H1 (cell line): ENCODE data around the gene GNGT2. TPM values are rescaled to one million over a fixed set of nuclear protein-coding genes. Genes with fewer than 3 reads are reported as not detected.

Experiments used
- CTCF ChIA-PET: fragments of 300-600 bp; sonication (Branson Sonifier 250); formaldehyde crosslinking; loops from one replicate; lab custom pipeline; 2021; ENCODE audit not compliant: partially characterized antibody; lab: Charles Lee
- POLR2A ChIA-PET: fragments of 300-600 bp; sonication (Branson Sonifier 250); formaldehyde crosslinking; loops from one replicate; lab custom pipeline; 2021; ENCODE audit warnings: inconsistent platforms; ENCODE audit not compliant: partially characterized antibody; lab: Charles Lee
- DNase-seq, 2 experiments: peaks; one replicate each; pipeline versions ENCODE4 v3.0.0 to v3.0.0-alpha.2; 2010 to 2022; ENCODE audit warnings: low spot score in 2 of 2, low read depth in 1 of 2, mixed read lengths in 1 of 2
- FAIRE-seq: peaks from 2 replicates; lab custom pipeline; 2011; peaks lifted over from hg19 to GRCh38; lab: Jason Lieb, UNC
- H2AFZ ChIP-seq: 2 replicates; pipeline ENCODE4 v1.8.1; 2012; ENCODE audit warnings: low read length, inconsistent platforms
- H2AK5ac ChIP-seq: 2 replicates; pipeline ENCODE4 v1.6.1; 2013; ENCODE audit warnings: low read depth, low read length
- H2BK120ac ChIP-seq: replicated peaks from 2 replicates; pipeline ENCODE3; 2013; ENCODE audit warnings: low read depth, low read length, inconsistent platforms
- H2BK12ac ChIP-seq: 2 replicates; pipeline ENCODE4 v1.6.1; 2013; ENCODE audit warnings: low read depth, low read length
- H2BK15ac ChIP-seq: 2 replicates; pipeline ENCODE4 v1.6.1; 2013; ENCODE audit warnings: low read length
- H2BK20ac ChIP-seq: 2 replicates; pipeline ENCODE4 v1.6.1; 2013; ENCODE audit warnings: low read length
- H2BK5ac ChIP-seq: 2 replicates; pipeline ENCODE4 v1.6.1; 2013; ENCODE audit warnings: low read depth, low read length
- H3K14ac ChIP-seq: 2 replicates; pipeline ENCODE4 v1.6.1; 2013; ENCODE audit warnings: inconsistent platforms; ENCODE audit not compliant: insufficient read length
- H3K18ac ChIP-seq: 2 replicates; pipeline ENCODE4 v1.6.1; 2013; ENCODE audit warnings: low read length; ENCODE audit errors: extremely low read depth
- H3K23ac ChIP-seq: 2 replicates; pipeline ENCODE4 v1.6.1; 2013; ENCODE audit warnings: inconsistent platforms; ENCODE audit not compliant: insufficient read length
- H3K23me2 ChIP-seq: 2 replicates; pipeline ENCODE4 v1.6.1; 2013; ENCODE audit warnings: low read depth, low read length
- H3K27ac ChIP-seq: 2 replicates; pipeline ENCODE4 v1.6.1; 2011; ENCODE audit warnings: low read depth, low read length, inconsistent platforms
- H3K27me3 ChIP-seq, 4 experiments: replicated peaks in 1 of 4; 1 replicate in 1 of 4; 2 replicates in 3 of 4; pipeline versions ENCODE4 v1.6.1 to v1.8.1; 2011 to 2013; ENCODE audit warnings: low read length in 3 of 4, mild to moderate bottlenecking in 3 of 4, inconsistent platforms in 2 of 4, mixed read lengths in 2 of 4, moderate library complexity in 1 of 4; ENCODE audit not compliant: control insufficient read depth in 3 of 4, insufficient read depth in 3 of 4; ENCODE audit errors: extremely low read depth in 1 of 4
- H3K36me3 ChIP-seq, 4 experiments: 2 replicates each; pipeline versions ENCODE4 v1.6.1 to v1.8.1; 2011 to 2013; ENCODE audit warnings: mild to moderate bottlenecking in 4 of 4, low read length in 3 of 4, moderate library complexity in 2 of 4, control low read depth in 1 of 4, inconsistent platforms in 1 of 4; ENCODE audit not compliant: insufficient read depth in 4 of 4, control insufficient read depth in 2 of 4
- H3K4ac ChIP-seq: replicated peaks from 2 replicates; pipeline ENCODE3; 2013; ENCODE audit warnings: low read length, low read depth, mixed read lengths, inconsistent platforms; ENCODE audit not compliant: insufficient read length
- H3K4me1 ChIP-seq, 4 experiments: replicated peaks in 1 of 4; 1 replicate in 1 of 4; 2 replicates in 3 of 4; pipeline versions ENCODE4 v1.6.1 to v1.8.1; 2011 to 2013; ENCODE audit warnings: low read length in 3 of 4, inconsistent platforms in 2 of 4, mixed read lengths in 1 of 4; ENCODE audit not compliant: insufficient read depth in 4 of 4, control insufficient read depth in 3 of 4
- H3K4me2 ChIP-seq, 2 experiments: 2 replicates each; pipeline versions ENCODE4 v1.6.1 to v1.8.1; 2011 to 2013; ENCODE audit warnings: low read depth in 2 of 2, low read length in 2 of 2, control low read depth in 1 of 2, inconsistent platforms in 1 of 2, mild to moderate bottlenecking in 1 of 2; ENCODE audit not compliant: insufficient read depth in 1 of 2
- H3K4me3 ChIP-seq, 4 experiments: fragments of 200-600, 300-600 bp in 1 of 4; sonication (generic), shearing (Covaris generic), sonication (Bioruptor Twin) in 1 of 4; 2 replicates each; pipeline versions ENCODE4 v1.5.1 to v1.8.1; 2011 to 2016; ENCODE audit warnings: low read length in 4 of 4, low read depth in 3 of 4, control low read depth in 2 of 4, inconsistent platforms in 2 of 4, mild to moderate bottlenecking in 2 of 4, mixed read lengths in 1 of 4, moderate library complexity in 1 of 4; ENCODE audit not compliant: insufficient read depth in 2 of 4; ENCODE audit errors: extremely low read depth in 1 of 4
- H3K56ac ChIP-seq: replicated peaks from 2 replicates; pipeline ENCODE3; 2013; ENCODE audit warnings: low read depth, mild to moderate bottlenecking, mixed read lengths, low read length, inconsistent platforms; ENCODE audit not compliant: insufficient read length
- H3K79me1 ChIP-seq: 2 replicates; pipeline ENCODE4 v1.6.1; 2013; ENCODE audit warnings: low read depth, low read length, control low read depth
- H3K79me2 ChIP-seq, 2 experiments: 2 replicates each; pipeline versions ENCODE4 v1.6.1 to v1.8.1; 2012 to 2013; ENCODE audit warnings: low read length in 2 of 2, mild to moderate bottlenecking in 2 of 2, inconsistent platforms in 1 of 2; ENCODE audit not compliant: insufficient read depth in 2 of 2, control insufficient read depth in 1 of 2
- H3K9ac ChIP-seq, 4 experiments: replicated peaks in 1 of 4; 1 replicate in 1 of 4; 2 replicates in 3 of 4; pipeline versions ENCODE4 v1.6.1 to v1.8.1; 2011 to 2013; ENCODE audit warnings: low read depth in 3 of 4, low read length in 3 of 4, control low read depth in 2 of 4, mild to moderate bottlenecking in 2 of 4, moderate library complexity in 2 of 4, inconsistent platforms in 1 of 4; ENCODE audit errors: extremely low read depth in 1 of 4
- H3K9me3 ChIP-seq, 2 experiments: 2 replicates each; pipeline versions ENCODE4 v1.6.1 to v1.8.1; 2012 to 2013; ENCODE audit warnings: mild to moderate bottlenecking in 2 of 2, moderate library complexity in 2 of 2, control low read depth in 1 of 2, inconsistent platforms in 1 of 2, low read depth in 1 of 2, low read length in 1 of 2, mixed read lengths in 1 of 2; ENCODE audit not compliant: insufficient read depth in 2 of 2
- H4K20me1 ChIP-seq, 2 experiments: replicated peaks in 1 of 2; 2 replicates each; pipeline versions ENCODE3 to v1.8.1; 2011 to 2013; ENCODE audit warnings: inconsistent platforms in 2 of 2, low read length in 2 of 2, mild to moderate bottlenecking in 1 of 2; ENCODE audit not compliant: insufficient read depth in 2 of 2, control insufficient read depth in 1 of 2
- H4K5ac ChIP-seq: 2 replicates; pipeline ENCODE4 v1.6.1; 2013; ENCODE audit warnings: low read length, low read depth, mixed read lengths, inconsistent platforms; ENCODE audit not compliant: insufficient read length
- H4K8ac ChIP-seq: 2 replicates; pipeline ENCODE4 v1.8.0; 2013; ENCODE audit warnings: mild to moderate bottlenecking, moderate library complexity, low read length, inconsistent platforms; ENCODE audit not compliant: insufficient read depth; ENCODE audit errors: extremely low read depth
- H4K91ac ChIP-seq: replicated peaks from 2 replicates; pipeline ENCODE3; 2013; ENCODE audit warnings: low read length, mixed read lengths, inconsistent platforms; ENCODE audit not compliant: insufficient read length
- HDAC2 ChIP-seq, 2 experiments: fragments of 300-600 bp in 1 of 2; sonication (generic) in 1 of 2; IDR thresholded peaks; 2 replicates each; pipeline ENCODE4 v1.6.1; 2011 to 2012; ENCODE audit warnings: low read depth in 2 of 2, low read length in 2 of 2, mild to moderate bottlenecking in 2 of 2, moderate library complexity in 2 of 2, borderline replicate concordance in 1 of 2, inconsistent platforms in 1 of 2
- WGBS, 2 experiments: shearing (Covaris generic) in 1 of 2; methylation state at CpG; one replicate each; pipeline versions ENCODE4 v1.1.6 to v1.1.7; 2013 to 2015; ENCODE audit warnings: low lambda C conversion rate in 2 of 2, mixed read lengths in 2 of 2, inconsistent platforms in 1 of 2, low coverage in 1 of 2, missing lambda C conversion rate in 1 of 2; ENCODE audit not compliant: insufficient replicate concordance in 2 of 2, insufficient coverage in 1 of 2, insufficient read length in 1 of 2; ENCODE audit errors: extremely low coverage in 1 of 2, missing lambda C conversion rate in 1 of 2; 5-methylcytosine and 5-hydroxymethylcytosine counted together
- polyA plus RNA-seq, 7 experiments: library from polyadenylated mRNA; depleted of rRNA in 3 of 7; stranded (reverse) in 5 of 7; unstranded in 2 of 7; fragments of >200 nt in 5 of 7; fragments of 200-250 nt in 2 of 7; gene quantifications; 1 replicate in 5 of 7; 2 replicates in 1 of 7; 4 replicates in 1 of 7; pipeline versions ENCODE4 v1.2.1 to v1.2.3, GENCODE V29; 2011 to 2013; ENCODE audit warnings: missing spikeins in 2 of 7, mixed read lengths in 2 of 7
- total RNA-seq: library from RNA; stranded (reverse); fragmentation: NEBNext Ultra II Directional; extraction: Animal tissue kit (Norgen Biotek cat#: 25700); gene quantifications from 2 replicates; pipeline ENCODE4 v1.2.1, GENCODE V29; 2021

The GNGT2 gene
- total and polyA plus RNA-seq, 2 of the 8 experiments (the other 6 are each of a cell fraction or from before 2014, with no cell fraction given): 1.3 to 1.4 TPM

DNA sequence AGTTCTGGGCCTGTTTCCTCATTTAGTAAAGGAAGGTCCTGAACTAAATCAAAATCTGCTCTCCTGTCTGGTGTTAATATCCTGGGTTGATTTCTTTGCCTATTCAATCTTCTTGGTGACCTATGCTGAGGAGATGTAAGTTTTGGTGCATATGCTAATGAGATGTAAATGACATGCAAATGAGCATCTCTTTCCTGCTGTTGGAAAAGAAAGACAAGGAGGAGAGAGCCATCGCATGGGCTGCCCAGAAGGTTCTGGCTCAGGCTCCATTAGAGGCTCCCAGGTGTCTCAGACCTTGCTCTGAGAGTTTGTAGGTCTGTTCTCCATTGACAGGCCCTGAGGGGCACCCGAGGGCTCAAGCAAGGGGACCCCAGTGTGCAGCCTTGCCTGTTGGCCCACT lies 3.5 kb upstream of the GNGT2 start:
- WGBS, 2 experiments: 86% methylated on average over 1 of the region's 2 CpGs; no CpG with 5 or more reads in 1 of the 2 experiments
- no peak overlapping the region for H3K56ac ChIP-seq
- no peak overlapping the region for H3K23ac ChIP-seq
- H2AK5ac ChIP-seq: no peak overlapping the region
- peaks cover 5 to 22% (median 16%) of the 10 kb centered on the region in 4 experiments for H3K4me1 ChIP-seq
- no peak overlapping the region for H3K4me2 ChIP-seq
- H2BK20ac ChIP-seq: no peak overlapping the region
- H2BK12ac ChIP-seq: no peak overlapping the region
- H3K4me3 ChIP-seq: no peak overlapping the region
- FAIRE-seq: no peak
- no peaks in the 10 kb centered on the region for H3K79me2 ChIP-seq
- no peaks in the 10 kb centered on the region for H3K79me1 ChIP-seq
- H2BK5ac ChIP-seq: no peak overlapping the region
- no peak overlapping the region for H2BK15ac ChIP-seq
- no peak overlapping the region for H4K91ac ChIP-seq
- H3K36me3 ChIP-seq: no peaks in the 10 kb centered on the region
- no peak overlapping the region for H3K9ac ChIP-seq
- peak overlapping the region; percentile 31; the same call in 1 of the 2 replicates for H4K8ac ChIP-seq
- no peaks in the 10 kb centered on the region for H3K23me2 ChIP-seq
- no peak overlapping the region for H4K5ac ChIP-seq
- CTCF ChIA-PET: interaction anchor here (1.6 to 6.0 kb wide), 3 partner anchors 8 to 14 kb away, joined by 11 to 42 read pairs (median 11); no protein-coding TSS in a partner anchor
- H3K27me3 ChIP-seq: no peaks in the 10 kb centered on the region
- POLR2A ChIA-PET: interaction anchor here (0.8 to 1.9 kb wide), 4 partner anchors 9 to 129 kb away, joined by 3 to 6 read pairs (median 4); no protein-coding TSS in a partner anchor
- no peak overlapping the region for H3K14ac ChIP-seq
- no peak overlapping the region for H3K4ac ChIP-seq
- no peak for TF ChIP-seq HDAC2 (IDR thresholded peaks at IDR 0.05; ENCODE audit: borderline replicate concordance in 1 of 2, low read depth in 2 of 2, low read length in 2 of 2)
- TF ChIP-seq, all 59 proteins: peak for 0
- Histone ChIP-seq H3K18ac (no peak overlapping the region; the same call in 1 of the 2 replicates), H2AFZ (no peak overlapping the region), H2BK120ac (no peak overlapping the region), H3K9me3 (no peaks in the 10 kb centered on the region), H4K20me1 (no peaks in the 10 kb centered on the region), H3K27ac (no peak overlapping the region)
- DNase-seq: no peak
